HCT116 (cell line): Measurements from ENCODE around the gene HEATR5B.

Experiments
- ELF1 ChIP-seq: IDR thresholded peaks from 2 replicates; pipeline ENCODE4 v1.6.1; 2012; ENCODE audit warnings: low read depth, borderline replicate concordance
- EZH2 ChIP-seq: fragments of 200-600 bp; sonication (generic); IDR thresholded peaks from 2 replicates; pipeline ENCODE4 v1.6.1; 2017; ENCODE audit warnings: antibody characterized with exemption, mixed run types
- EZH2phosphoT487 ChIP-seq: fragments of 200-600 bp; IDR thresholded peaks from 2 replicates; pipeline ENCODE4 v1.6.1; 2018; ENCODE audit warnings: antibody characterized with exemption, borderline replicate concordance
- POLR2AphosphoS5 ChIP-seq: IDR thresholded peaks from 2 replicates; pipeline ENCODE4 v1.6.1; 2011; ENCODE audit warnings: mild to moderate bottlenecking, low read depth, low read length, moderate library complexity
- RAD21 ChIP-seq: IDR thresholded peaks from 2 replicates; pipeline ENCODE4 v1.6.1; 2012; ENCODE audit warnings: low read depth, mild to moderate bottlenecking
- SIN3A ChIP-seq: IDR thresholded peaks from 2 replicates; pipeline ENCODE4 v1.6.1; 2012; ENCODE audit warnings: low read depth
- YY1 ChIP-seq: IDR thresholded peaks from 2 replicates; pipeline ENCODE4 v1.6.1; 2011; ENCODE audit warnings: low read length, low read depth, moderate library complexity, mild to moderate bottlenecking; ENCODE audit not compliant: insufficient replicate concordance; ENCODE audit errors: extremely low read depth
- TF ChIP-seq, protein P1 (sequence below), 3 experiments: fragments of 200-600 bp in 1 of 3; sonication (generic) in 1 of 3; IDR thresholded peaks in 2 of 3; conservative IDR thresholded peaks in 1 of 3; 2 replicates each; pipeline ENCODE4 v1.5.1; 2012 to 2017; ENCODE audit warnings: low read depth in 2 of 3, low read length in 2 of 3, antibody characterized with exemption in 1 of 3, borderline replicate concordance in 1 of 3, control low read depth in 1 of 3, mild to moderate bottlenecking in 1 of 3, mixed read lengths in 1 of 3, mixed run types in 1 of 3, moderate library complexity in 1 of 3; ENCODE audit not compliant: insufficient read depth in 1 of 3

DNA sequence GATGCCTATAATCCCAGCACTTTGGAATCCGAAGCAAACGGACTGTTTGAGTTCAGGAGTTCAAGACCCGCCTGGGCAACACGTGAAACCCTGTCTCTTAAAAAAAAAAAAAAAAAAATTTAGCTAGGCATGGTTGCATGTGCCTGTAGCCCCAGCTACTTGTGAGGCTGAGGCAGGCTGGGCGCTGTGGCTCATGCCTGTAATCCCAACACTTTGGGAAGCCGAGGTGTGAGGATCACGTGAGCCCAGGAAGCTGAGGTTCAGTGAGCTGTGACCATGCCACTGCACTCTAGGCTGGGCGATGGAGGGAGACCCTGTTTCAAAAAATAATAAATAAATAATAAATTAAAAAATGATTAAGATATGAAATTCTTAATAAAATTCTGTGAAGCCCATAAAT is 108.9 kb downstream of the HEATR5B start:
- TF ChIP-seq EZH2 (no peak), YY1 (no peak), SIN3A (no peak), POLR2AphosphoS5 (no peak), RAD21 (no peak), EZH2phosphoT487 (no peak), ELF1 (no peak)
- TF ChIP-seq, protein P1, sequence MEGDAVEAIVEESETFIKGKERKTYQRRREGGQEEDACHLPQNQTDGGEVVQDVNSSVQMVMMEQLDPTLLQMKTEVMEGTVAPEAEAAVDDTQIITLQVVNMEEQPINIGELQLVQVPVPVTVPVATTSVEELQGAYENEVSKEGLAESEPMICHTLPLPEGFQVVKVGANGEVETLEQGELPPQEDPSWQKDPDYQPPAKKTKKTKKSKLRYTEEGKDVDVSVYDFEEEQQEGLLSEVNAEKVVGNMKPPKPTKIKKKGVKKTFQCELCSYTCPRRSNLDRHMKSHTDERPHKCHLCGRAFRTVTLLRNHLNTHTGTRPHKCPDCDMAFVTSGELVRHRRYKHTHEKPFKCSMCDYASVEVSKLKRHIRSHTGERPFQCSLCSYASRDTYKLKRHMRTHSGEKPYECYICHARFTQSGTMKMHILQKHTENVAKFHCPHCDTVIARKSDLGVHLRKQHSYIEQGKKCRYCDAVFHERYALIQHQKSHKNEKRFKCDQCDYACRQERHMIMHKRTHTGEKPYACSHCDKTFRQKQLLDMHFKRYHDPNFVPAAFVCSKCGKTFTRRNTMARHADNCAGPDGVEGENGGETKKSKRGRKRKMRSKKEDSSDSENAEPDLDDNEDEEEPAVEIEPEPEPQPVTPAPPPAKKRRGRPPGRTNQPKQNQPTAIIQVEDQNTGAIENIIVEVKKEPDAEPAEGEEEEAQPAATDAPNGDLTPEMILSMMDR (IDR thresholded peaks at IDR 0.05 in 2 of 3, conservative IDR thresholded peaks at IDR 0.05 in 1 of 3; ENCODE audit: borderline replicate concordance in 1 of 3, insufficient read depth in 1 of 3, low read depth in 2 of 3, low read length in 2 of 3): no peak
